ENCODE data around the gene SGSM2.

GRCh38 chr17:2297023-2297422 is 40.3 kb upstream of the SGSM2 start:
- no peak for TF ChIP-seq POLR2AphosphoS5 (IDR thresholded peaks at IDR 0.05)
- no peak for TF ChIP-seq POLR2A (IDR thresholded peaks at IDR 0.05)
- TF ChIP-seq CTCF (IDR thresholded peaks at IDR 0.05) = no peak
- no peak for TF ChIP-seq EP300 (IDR thresholded peaks at IDR 0.05; ENCODE audit: low read depth)
